Skeletal muscle tissue (tissue), 1 donor: ENCODE data around the gene MNS1. TPM values are rescaled to one million over a fixed set of nuclear protein-coding genes. Genes with fewer than 3 reads are reported as not detected.

Experiments used
- total RNA-seq: library from RNA; depleted of rRNA; stranded (reverse); fragments of >200 nt; gene quantifications from one replicate; pipeline ENCODE4 v1.2.3, GENCODE V29; 2014

The MNS1 gene
- total RNA-seq, 1 donor from 2014 or later, result 0.52 TPM

Other genes with a start within 250 kb of the MNS1 start
- 7.3 TPM for gene RFX7, start 221.3 kb downstream of the MNS1 start, total RNA-seq
- gene TEX9, start 99.7 kb downstream of the MNS1 start, total RNA-seq, result 3.7 TPM